HG02970 (cell line): Measurements from ENCODE around the gene ZSWIM5.
"Not testable (repeated sequence)": the region's sequence is repeated elsewhere in the genome, so short reads cannot be mapped to it uniquely, and the experiment has no call there.

Source experiments
- ATAC-seq: cut with Tn5 transposase; IDR thresholded peaks from one replicate; pipeline ENCODE4 v1.9.1; 2021; ENCODE audit warnings: mild to moderate bottlenecking, moderate library complexity, moderate number of reproducible peaks; ENCODE audit not compliant: unreplicated experiment, low FRiP score

The ZSWIM5 gene

DNA sequence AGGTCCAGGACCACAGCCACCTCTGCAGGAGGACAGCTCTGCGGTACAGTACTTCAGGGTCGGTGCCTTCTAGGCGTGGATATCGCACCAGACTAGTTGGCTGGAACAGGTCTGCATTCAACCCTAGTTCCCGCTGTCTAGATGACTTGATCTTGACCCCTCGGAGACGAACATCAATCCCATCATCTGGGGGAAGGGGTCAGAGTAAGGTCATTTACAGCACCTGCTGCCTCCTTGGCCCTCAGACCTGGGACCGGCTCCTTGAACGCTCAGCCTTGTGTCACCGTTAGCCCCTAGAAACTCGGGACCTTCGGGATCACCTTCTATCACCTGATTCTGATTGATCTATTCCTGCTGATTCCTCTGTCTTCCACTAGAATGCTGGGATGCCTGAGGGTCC is 197.9 kb downstream of the ZSWIM5 start:
- no peak for ATAC-seq

DNA sequence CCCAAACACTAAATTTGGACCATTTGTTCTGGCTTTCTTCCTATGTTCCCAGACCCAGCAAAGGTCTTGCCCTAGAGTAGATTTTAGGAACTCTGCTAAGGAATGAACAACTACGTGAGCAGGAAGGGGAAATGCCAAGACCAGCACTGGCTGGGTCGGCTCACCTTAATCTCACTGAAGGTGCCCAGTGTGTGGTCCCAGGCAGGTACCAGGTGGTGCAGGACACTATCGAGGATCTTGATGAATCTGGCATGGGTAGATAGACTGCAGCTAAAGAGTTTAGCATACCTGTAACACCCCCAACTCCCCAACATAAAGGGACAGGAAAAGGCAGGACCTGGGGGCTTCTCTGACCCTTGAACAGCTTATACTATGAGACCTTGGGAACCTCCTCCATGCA is 198.3 kb downstream of the ZSWIM5 start:
- no peak for ATAC-seq

DNA sequence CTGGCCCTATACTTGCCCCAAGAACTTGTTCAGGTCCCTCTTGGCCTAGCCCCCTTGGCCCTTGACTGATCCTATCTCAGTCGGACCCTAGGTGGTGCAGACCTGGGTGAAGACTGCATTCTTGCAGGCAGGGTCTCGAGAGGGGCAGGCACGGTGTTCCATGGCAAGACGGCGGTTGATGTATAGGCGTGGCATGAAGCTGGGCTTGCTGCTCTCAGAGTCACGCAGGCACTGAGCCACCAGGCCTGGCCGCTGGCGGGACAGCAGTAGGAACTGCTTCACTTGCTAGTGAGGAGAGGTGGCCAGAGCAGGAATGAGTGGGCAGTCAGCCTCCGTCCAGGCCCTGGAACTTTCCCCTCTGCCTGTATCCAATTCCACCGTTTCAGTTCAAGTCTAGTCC is 199.1 kb downstream of the ZSWIM5 start:
- no peak for ATAC-seq

DNA sequence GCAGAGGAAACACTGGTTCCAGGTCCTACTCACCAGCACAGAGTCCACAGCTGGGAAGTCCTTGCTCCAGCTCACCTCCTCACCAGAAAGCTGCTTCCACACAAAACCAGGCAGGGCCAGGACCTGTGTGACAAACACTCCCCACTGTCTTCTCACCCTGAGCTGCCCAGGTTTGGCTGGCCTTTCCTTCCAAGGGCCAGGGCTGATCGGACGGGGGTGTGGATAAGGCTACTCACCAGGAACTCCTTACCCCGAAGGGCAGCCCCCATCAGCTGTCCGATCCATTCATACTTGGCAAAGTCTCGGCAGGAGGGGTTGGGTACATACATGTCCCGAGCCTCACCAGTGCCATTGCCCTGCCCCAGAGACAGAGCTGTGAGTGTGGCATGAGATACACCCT is 200.6 kb downstream of the ZSWIM5 start:
- no peak for ATAC-seq

DNA sequence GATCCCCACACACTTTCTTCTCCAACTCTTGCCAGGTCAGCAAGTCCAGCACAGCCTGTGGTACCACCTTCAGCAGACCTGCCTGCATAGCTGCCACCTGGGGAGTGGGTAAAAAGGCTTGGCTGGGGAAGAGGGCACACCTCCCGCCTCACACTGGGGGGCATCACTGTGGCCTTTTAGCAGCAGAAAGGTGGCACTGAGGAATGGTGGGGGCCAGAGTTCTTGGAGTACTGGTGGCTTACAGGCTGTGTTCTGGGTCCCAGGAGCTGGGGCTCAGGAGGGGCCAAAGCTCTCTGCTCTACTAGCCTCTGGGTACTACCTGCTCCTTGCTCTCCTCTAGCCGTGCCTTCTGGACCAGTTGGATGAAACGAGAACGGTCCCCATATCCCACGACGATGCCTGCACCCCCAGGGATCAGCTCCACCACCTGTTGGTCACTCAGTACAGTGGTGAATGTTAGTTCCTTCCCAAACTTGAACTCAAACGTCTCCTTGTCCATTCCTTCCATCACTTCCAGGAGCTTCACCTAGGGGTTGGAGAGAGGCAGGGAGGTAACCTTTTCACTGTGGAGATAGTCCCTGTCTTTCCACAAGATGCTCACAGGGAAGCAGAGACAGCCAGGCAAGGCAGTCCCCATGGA is 202.0 kb downstream of the ZSWIM5 start:
- no peak for ATAC-seq

DNA sequence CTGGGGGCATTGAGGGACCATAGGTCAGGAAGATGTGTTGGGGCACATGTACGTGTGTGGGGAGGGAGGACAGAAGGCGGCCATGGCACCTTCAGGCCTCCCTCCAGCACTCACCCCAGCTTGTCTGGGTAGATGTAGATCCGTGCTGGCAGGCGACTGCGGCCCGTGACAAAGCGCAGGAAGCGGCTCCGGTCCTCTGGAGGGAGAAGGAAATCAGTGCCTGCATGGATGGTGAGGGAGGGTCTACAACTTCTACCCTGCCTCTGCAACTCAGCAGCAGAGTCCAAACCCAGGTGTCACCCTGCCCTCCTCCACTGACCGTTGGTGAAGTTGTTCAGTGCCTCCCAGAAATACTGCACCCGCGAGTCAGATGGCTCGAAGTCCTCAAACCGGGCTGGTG is 202.7 kb downstream of the ZSWIM5 start:
- no peak for ATAC-seq

DNA sequence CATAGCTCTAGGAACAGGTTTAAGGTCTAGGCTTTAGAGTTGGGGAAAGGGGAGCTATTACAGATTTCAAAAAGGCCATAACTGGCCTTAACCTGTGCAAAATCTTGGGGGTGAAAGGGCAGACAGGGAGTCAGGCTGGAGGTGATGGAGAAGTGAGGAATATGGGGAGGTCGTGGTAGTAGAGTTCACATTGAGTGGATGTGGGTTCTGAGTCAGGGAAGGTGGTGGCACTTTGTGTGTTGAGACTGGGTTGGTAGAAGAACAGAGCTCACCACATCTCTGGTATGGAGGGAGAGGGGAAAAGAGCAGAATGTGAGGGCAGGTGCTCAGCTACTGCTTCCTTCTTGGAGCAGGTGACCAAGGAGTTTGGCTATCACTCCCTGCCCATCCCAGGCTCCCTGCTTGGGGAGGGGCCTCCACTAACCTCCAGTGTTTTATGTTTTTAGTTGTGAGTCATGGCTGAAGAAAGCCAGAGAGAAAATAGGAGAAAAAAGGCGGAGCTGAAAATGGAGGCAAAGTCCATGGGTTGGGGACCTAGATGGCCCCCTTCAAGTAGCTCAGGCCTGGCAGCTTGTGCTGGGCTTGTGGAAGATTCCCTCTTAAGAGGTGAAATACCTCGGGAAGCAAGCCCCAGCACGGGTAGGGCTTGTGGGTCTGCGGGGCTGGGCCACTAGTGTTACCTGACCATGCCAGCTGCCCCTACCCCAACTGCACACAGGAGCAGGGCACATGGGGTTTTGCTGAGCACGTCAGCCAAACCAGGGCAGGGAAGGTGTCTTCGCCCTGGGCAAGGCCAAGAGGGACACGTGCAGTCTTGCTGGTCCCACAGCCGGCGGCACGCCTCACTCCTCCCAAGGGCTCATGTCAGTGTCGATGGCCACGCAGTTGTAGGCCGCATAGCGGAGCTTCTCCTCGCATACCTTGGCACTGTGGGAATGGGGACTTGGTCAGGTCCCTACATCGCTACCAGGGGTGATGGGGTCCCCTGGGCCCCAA is 203.5 kb downstream of the ZSWIM5 start:
- no peak for ATAC-seq

DNA sequence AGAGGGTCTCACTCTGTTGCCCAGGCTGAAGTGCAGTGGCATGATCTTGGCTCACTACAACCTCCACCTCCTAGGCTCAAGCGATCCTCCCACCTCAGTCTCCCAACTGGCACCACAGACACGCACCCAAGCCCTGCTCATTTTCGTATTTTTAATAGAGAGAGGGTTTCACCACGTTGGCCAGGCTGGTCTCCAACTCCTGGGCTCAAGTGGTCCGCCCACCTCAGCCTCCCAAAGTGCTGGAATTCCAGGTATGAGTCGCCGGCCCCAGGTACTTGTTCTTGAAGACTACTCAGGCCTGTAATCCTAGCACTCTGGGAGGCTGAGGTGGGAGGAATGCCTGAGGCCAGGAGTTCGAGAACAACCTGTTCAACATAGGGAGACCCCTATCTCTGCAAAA is 204.8 kb downstream of the ZSWIM5 start:
- ATAC-seq = not testable (repeated sequence)

DNA sequence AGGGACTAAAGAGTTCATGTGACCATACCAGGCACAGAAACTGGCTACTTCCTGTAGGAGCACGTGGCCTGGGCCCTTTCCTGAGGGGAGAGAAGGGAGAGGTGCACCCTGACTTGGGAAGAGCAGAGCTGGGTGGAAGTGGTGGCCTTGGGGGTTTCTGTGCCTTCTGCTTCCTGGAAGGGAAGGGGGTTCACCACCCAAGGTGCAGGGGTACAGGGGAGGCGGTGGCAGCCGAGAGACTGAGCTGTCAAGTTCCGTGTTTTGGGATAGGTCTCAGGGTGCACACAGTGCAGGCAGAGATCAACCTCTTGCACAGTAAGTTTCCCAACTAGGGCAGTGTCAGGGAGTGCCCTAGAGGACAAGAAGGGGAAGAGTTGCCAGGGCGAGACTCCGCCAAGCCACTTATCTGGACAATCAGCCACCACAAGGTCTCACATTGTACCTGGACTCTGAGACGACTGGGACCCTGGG is 205.4 kb downstream of the ZSWIM5 start:
- no peak for ATAC-seq

DNA sequence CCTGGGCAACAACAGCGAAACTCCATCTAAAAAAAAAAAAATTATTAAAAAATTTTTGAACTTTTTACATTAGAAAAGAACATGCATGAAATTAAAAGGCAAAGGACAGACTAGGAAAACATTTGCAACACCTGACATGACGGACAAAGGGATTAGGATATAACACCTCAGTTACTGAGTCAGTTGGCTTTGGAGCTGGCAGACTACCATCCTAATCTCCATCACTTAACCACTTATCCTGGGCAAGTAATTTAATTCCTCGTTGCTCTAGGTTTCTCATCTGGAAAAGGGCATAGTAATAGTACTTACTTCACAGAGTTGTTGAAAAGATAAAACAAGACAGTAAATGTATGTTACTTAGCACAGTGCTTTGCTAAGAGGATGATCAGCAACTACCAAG is 207.2 kb downstream of the ZSWIM5 start:
- no peak for ATAC-seq

DNA sequence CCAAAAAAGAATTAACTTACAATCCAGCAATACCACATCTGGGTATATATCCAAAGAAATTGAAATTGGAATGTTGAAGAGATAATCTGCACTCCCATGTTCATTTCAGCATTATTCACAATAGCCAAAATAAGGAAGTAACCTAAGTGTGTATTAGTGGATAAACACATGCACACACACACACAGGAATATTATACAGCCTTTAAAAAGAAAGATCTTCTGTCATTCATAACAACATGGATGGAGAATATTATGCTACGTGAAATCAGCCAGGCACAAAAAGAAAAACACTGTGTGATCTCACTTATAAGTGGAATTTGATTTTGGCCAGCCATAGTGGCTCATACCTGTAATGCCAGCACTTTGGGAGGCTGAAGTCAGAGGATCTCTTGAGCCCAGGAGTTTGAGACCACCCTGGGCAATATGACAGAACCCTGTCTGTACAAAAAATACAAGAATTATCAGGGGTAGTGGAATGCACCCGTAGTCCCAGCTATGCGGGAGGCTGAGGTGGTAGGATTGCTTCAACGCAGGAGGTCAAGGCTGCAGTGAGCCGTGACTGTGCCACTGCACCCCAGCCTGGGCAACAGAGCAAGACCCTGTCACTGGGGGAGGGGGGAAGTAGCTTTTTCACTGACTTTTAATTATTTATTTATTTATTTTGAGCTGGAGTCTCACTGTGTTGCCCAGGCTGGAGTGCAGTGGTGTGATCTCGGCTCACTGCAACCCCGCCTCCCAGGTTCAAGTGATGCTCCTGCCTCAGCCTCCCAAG is 210.8 kb downstream of the ZSWIM5 start:
- no peak for ATAC-seq

DNA sequence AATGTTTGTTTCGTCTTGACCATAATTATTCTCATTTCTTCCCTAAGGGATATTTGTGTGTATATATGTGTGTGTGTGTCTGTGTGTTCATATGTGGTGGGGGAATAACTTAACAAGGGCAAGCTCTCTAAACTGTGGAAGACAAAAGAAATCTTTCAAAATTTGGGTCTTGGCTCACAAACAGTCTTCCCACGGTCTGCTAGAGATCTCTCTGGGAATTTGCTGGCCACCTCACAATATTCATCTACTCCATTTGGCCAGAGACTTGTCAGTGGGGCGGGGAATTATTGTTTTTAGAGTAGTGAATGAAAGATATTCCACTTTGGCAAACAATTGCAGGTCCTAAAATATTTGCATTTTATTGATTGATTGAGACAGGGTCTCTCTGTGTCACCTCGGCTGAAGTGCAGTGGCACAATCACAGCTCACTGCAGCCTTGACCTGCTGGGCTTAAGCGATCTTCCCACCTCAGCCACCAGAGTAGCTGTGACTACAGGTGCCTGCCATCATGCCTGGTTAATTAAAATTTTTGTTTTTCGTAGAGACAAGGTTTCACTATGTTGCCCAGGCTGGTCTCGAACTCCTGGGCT is 212.0 kb downstream of the ZSWIM5 start:
- ATAC-seq = no peak

DNA sequence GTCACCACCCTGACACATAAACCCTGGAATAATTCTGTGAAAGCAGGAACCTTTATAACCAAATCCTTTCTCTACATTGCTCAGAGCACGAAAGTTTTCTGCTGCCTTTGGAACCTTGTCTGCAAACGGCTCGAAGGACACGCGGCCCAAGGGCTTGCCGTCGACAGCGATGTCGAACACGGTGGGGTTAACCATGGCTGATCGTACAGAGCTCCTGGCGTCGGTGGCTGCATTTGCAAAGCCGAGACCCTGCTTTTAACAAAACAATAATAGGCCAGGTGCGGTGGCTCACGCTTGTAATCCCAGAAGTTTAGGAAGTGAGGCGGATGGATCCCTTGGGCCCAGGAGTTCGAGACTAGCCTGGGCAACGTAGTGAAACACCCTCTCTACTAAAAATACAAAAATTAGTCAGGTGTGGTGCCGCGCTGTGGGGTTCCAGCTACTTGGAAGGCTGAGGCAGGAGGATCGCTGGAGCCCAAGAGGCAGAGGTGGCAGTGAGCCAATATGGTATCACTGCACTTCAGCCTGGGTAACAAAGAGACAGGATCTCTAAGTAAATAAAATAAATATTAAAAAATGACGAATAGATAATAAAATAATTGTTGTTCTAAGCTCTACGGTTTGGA is 217.8 kb downstream of the ZSWIM5 start:
- no peak for ATAC-seq

DNA sequence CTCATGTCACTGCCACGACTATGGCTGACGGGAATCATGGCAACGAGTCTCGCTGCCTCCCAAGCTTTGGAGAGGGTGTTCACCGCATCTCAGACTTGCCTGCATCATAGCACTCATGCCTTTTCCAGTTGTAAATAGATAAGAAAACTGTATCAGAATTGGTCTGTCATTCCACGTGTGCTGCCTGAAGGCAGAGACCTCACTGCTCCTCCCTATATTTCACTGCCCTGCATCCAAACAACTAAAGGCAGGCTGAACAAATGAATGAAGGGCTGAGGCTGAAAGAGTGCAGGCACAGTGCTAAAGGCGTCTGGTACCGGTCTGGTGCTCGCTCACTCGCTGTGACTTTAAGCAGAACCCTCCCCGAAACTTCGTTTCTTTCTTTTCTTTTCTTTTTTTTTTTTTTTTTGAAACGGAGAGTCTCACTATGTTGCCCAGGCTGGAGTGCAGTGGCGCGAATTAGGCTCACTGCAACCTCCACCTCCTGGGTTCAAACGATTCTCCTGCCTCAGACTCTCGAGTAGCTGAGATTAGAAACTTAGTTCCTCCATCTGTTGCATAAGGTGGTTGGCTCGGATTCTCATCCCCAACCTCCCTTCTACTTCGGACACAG is 220.6 kb downstream of the ZSWIM5 start:
- ATAC-seq = no peak

DNA sequence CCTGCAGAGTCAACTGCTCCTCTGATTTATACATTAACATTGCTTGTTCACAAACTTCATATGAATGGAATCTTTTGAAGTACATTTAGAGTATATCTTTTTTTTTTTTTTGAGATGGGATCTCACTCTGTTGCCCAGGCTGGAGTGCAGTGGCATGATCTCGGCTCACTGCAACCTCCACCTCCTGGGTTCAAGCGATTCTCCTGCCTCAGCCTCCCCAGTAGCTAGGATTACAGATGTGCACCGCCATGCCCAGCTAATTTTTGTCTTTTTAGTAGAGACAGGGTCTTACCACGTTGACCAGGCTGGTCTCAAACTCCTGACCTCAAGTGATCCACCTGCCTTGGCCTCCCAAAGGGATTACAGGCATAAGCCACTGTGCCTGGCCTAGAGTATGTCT is 229.0 kb downstream of the ZSWIM5 start:
- ATAC-seq = not testable (repeated sequence)

DNA sequence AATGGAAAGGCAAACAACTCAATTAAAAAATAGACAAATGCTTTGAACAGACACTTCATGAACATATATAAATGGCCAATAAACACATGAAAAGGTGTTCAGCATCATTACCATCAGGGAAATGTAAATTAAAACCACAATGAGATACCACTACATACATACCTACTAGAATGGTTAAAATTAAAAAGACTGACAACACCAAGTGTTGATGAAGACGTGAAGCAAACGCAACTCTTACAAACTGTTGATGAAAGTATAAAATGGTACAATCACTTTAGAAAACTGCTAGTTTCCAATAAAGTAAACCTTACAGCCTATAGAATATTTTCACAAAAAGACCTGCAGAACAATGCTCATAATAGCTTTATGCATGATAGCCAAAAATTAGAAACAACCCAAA is 230.2 kb downstream of the ZSWIM5 start:
- ATAC-seq = no peak

DNA sequence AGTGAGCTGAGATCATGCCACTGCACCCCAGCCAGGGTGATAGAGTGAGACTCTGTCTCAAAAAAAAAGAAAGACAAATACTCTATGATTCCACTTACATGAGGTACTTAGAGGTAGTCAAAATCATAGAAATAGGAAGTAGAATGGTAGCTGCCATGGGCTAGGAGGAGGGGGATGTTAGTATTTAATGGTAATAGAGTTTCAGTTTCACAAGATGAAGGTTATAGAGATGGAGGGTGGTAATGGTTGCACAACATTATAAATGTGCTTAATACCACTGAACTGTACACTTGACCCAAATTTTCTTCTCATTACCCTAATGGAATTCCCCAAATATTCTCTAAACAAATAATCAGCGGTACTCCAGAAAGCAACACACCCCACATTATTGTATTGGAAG is 232.8 kb downstream of the ZSWIM5 start:
- ATAC-seq = no peak

DNA sequence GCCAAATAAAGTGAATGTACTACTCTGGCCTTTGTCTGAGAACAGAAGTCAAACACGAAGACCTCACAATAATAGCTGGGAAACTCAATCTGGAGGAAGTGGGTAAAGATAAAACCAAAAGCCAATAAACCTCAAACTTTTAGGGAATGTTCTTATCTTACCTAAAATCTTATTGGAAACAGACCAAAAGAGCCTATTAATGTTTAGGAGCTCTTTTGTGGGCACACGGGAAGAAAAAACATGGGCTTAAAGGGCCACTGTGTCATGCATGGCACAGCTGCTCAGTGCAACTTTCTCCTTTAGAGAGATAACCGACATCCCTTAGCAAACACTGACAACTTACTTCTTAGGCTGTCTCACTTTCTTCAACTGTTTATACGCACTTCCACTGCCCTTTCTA is 236.1 kb downstream of the ZSWIM5 start:
- no peak for ATAC-seq
